Retinal pigment epithelial cell (primary cell): ENCODE measurements around the gene CD14.

Source experiments
- DNase-seq: peaks from one replicate; pipeline ENCODE4 v3.0.0-alpha.2; 2010; ENCODE audit warnings: low read depth
- H3K4me3 ChIP-seq: 2 replicates; pipeline ENCODE4 v1.5.1; 2011; ENCODE audit warnings: mild to moderate bottlenecking, low read length, control low read depth, moderate library complexity
- CTCF ChIP-seq: conservative IDR thresholded peaks from 2 replicates; pipeline ENCODE4 v1.5.1; 2011; ENCODE audit warnings: low read depth, low read length, control low read depth, inconsistent platforms

Gene CD14

GRCh38 chr5:140633021-140633471 lies at the start of gene CD14:
TSS of gene CD14 (minus strand) at chr5:140633175. CDS start at chr5:140633071, 104 bp downstream.
- no peak for DNase-seq
- H3K4me3 ChIP-seq, result peak within 1 kb of the TSS; percentile 52
- TF ChIP-seq CTCF, result no peak

GRCh38 chr5:140678993-140679392 lies 46.0 kb upstream of the CD14 start:
- H3K4me3 ChIP-seq, result no peak overlapping the region
- no peak for DNase-seq
- no peak for TF ChIP-seq CTCF

GRCh38 chr5:140677947-140678346 lies 45.0 kb upstream of the CD14 start:
- DNase-seq, result no peak
- no peak for TF ChIP-seq CTCF
- H3K4me3 ChIP-seq, result no peak overlapping the region

- H3K4me3 ChIP-seq, result no peak overlapping the region
- no peak for TF ChIP-seq CTCF
- DNase-seq, result no peak
Observed at GRCh38 chr5:140674629-140675028, 41.7 kb upstream of the CD14 start.

GRCh38 chr5:140674211-140674610 lies 41.2 kb upstream of the CD14 start:
- no peak for DNase-seq
- no peak overlapping the region for H3K4me3 ChIP-seq
- TF ChIP-seq CTCF, result no peak

GRCh38 chr5:140673187-140673976 lies 40.4 kb upstream of the CD14 start, which contains the start of gene DND1:
TSS of gene DND1 (minus strand) at chr5:140673576. CDS start at chr5:140673542, 34 bp downstream.
- TF ChIP-seq CTCF, result no peak
- no peak within 1 kb of the TSS for H3K4me3 ChIP-seq
- no peak for DNase-seq

GRCh38 chr5:140672455-140673186 lies 39.6 kb upstream of the CD14 start:
- no peak for TF ChIP-seq CTCF
- H3K4me3 ChIP-seq, result no peak overlapping the region
- no peak for DNase-seq
